Mesenchymal stem cell (in vitro differentiated cells and primary cell): ENCODE measurements around the gene CBARP.
"Not testable (repeated sequence)": the region's sequence is repeated elsewhere in the genome, so short reads cannot be mapped to it uniquely, and the experiment has no call there.

Source experiments
- DNase-seq: peaks from one replicate; pipeline ENCODE4 v3.0.0-alpha.2; 2013
- H2AFZ ChIP-seq: one replicate; pipeline ENCODE4 v1.6.1; 2013; ENCODE audit warnings: low read depth, mild to moderate bottlenecking, control low read depth, inconsistent platforms, low read length, moderate library complexity
- H2AK5ac ChIP-seq: 2 replicates; pipeline ENCODE4 v1.6.1; 2013; ENCODE audit warnings: low read length, moderate library complexity, mild to moderate bottlenecking, inconsistent platforms; ENCODE audit not compliant: severe bottlenecking
- H2BK120ac ChIP-seq: one replicate; pipeline ENCODE4 v1.6.1; 2013; ENCODE audit warnings: low read depth, mild to moderate bottlenecking, inconsistent platforms, low read length, moderate library complexity
- H2BK12ac ChIP-seq, 2 experiments: one replicate each; pipeline ENCODE4 v1.6.1; 2013; ENCODE audit warnings: inconsistent platforms in 2 of 2, low read length in 2 of 2, mild to moderate bottlenecking in 2 of 2, moderate library complexity in 2 of 2, control low read depth in 1 of 2
- H2BK15ac ChIP-seq: one replicate; pipeline ENCODE4 v1.6.1; 2013; ENCODE audit warnings: mild to moderate bottlenecking, low read depth, inconsistent platforms; ENCODE audit not compliant: poor library complexity, severe bottlenecking
- H2BK5ac ChIP-seq: 2 replicates; pipeline ENCODE4 v1.6.1; 2013; ENCODE audit warnings: low read depth, mild to moderate bottlenecking, low read length, control low read depth, inconsistent platforms; ENCODE audit not compliant: poor library complexity, severe bottlenecking
- H3K14ac ChIP-seq, 2 experiments: one replicate each; pipeline ENCODE4 v1.6.1; 2013; ENCODE audit warnings: inconsistent platforms in 2 of 2, low read length in 2 of 2, control low read depth in 1 of 2, mild to moderate bottlenecking in 1 of 2, moderate library complexity in 1 of 2
- H3K18ac ChIP-seq, 2 experiments: one replicate each; pipeline ENCODE4 v1.6.1; 2013; ENCODE audit warnings: inconsistent platforms in 2 of 2, low read length in 2 of 2, control low read depth in 1 of 2, low read depth in 1 of 2, mild to moderate bottlenecking in 1 of 2
- H3K23ac ChIP-seq, 2 experiments: one replicate each; pipeline ENCODE4 v1.6.1; 2013; ENCODE audit warnings: inconsistent platforms in 2 of 2, low read length in 2 of 2, mild to moderate bottlenecking in 2 of 2, moderate library complexity in 2 of 2, control low read depth in 1 of 2
- H3K27ac ChIP-seq: 2 replicates; pipeline ENCODE4 v1.5.1; 2013; ENCODE audit warnings: mild to moderate bottlenecking, moderate library complexity, low read length, control low read depth, inconsistent platforms; ENCODE audit not compliant: poor library complexity, severe bottlenecking
- H3K27me3 ChIP-seq, 2 experiments: 2 replicates each; pipeline versions ENCODE4 v1.6.1 to v1.7.0; 2013; ENCODE audit warnings: low read length in 2 of 2, mild to moderate bottlenecking in 2 of 2, moderate library complexity in 2 of 2, control low read depth in 1 of 2, inconsistent platforms in 1 of 2; ENCODE audit not compliant: control insufficient read depth in 1 of 2, insufficient read depth in 1 of 2
- H3K36me3 ChIP-seq, 2 experiments: 2 replicates each; pipeline versions ENCODE4 v1.6.1 to v1.7.0; 2013; ENCODE audit warnings: low read length in 2 of 2, control low read depth in 1 of 2, inconsistent platforms in 1 of 2, low read depth in 1 of 2, mild to moderate bottlenecking in 1 of 2; ENCODE audit not compliant: insufficient read depth in 2 of 2, control insufficient read depth in 1 of 2
- H3K4ac ChIP-seq, 2 experiments: one replicate each; pipeline ENCODE4 v1.6.1; 2013; ENCODE audit warnings: inconsistent platforms in 2 of 2, low read length in 2 of 2, mild to moderate bottlenecking in 2 of 2, moderate library complexity in 2 of 2, control low read depth in 1 of 2, low read depth in 1 of 2
- H3K4me1 ChIP-seq: 2 replicates; pipeline ENCODE4 v1.6.1; 2013; ENCODE audit warnings: low read depth, low read length, control low read depth; ENCODE audit not compliant: control insufficient read depth, insufficient read depth
- H3K4me2 ChIP-seq: 2 replicates; pipeline ENCODE4 v1.6.1; 2013; ENCODE audit warnings: low read length, mild to moderate bottlenecking, inconsistent platforms; ENCODE audit not compliant: poor library complexity, severe bottlenecking
- H3K4me3 ChIP-seq, 2 experiments: 2 replicates each; pipeline versions ENCODE4 v1.5.1 to v1.7.0; 2013; ENCODE audit warnings: low read length in 2 of 2, mild to moderate bottlenecking in 2 of 2, control low read depth in 1 of 2, low read depth in 1 of 2; ENCODE audit not compliant: insufficient read depth in 1 of 2
- H3K79me1 ChIP-seq: replicated peaks from 2 replicates; pipeline ENCODE4 v1.6.1; 2013; ENCODE audit warnings: mild to moderate bottlenecking, control low read depth, low read length, inconsistent platforms; ENCODE audit not compliant: poor library complexity, severe bottlenecking
- H3K9ac ChIP-seq: 2 replicates; pipeline ENCODE4 v1.7.0; 2013; ENCODE audit warnings: mild to moderate bottlenecking, low read length, moderate library complexity
- H3K9me3 ChIP-seq: 2 replicates; pipeline ENCODE4 v1.7.0; 2013; ENCODE audit warnings: mild to moderate bottlenecking, low read length; ENCODE audit not compliant: control insufficient read depth
- H4K8ac ChIP-seq: one replicate; pipeline ENCODE4 v1.6.1; 2013; ENCODE audit warnings: inconsistent platforms, mild to moderate bottlenecking, low read length, moderate library complexity
- H4K91ac ChIP-seq: one replicate; pipeline ENCODE4 v1.6.1; 2013; ENCODE audit warnings: mild to moderate bottlenecking, low read length, inconsistent platforms
- WGBS: methylation state at CpG from one replicate; pipeline ENCODE4 v1.1.7; 2013; ENCODE audit warnings: mixed read lengths; 5-methylcytosine and 5-hydroxymethylcytosine counted together

Gene CBARP

DNA sequence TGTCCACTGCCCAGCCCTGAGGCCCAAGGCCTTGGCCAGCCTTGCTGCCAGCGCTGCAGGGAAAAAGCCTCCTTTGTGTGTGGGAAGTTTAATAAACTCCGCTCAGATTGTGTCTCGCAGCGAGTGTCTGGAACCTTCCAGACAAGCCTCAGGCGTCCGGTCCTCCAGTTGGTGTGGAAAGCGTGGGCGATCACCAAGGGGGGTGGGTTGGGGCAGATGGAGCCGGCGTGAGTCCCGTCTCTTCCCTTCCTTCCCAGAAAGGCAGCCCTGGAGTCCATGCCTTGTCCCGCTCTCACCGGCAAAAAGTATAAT is 27.6 kb downstream of the CBARP start:
- Histone ChIP-seq H3K4me2 (peak overlapping the region; percentile 1), H3K23ac (peak overlapping the region in 1 of 2 experiments; percentile 24), H3K4me1 (peaks cover 57% of the 10 kb centered on the region), H2BK12ac (peak overlapping the region in 1 of 2 experiments; percentile 34), H2AFZ (no peak overlapping the region), H4K8ac (no peak overlapping the region), H2AK5ac (peak overlapping the region; percentile 14), H3K9me3 (no peaks in the 10 kb centered on the region), H2BK120ac (no peak overlapping the region), H3K79me1 (peaks cover under 1% of the 10 kb centered on the region), H3K4ac (peak overlapping the region in 1 of 2 experiments; percentile 21), H4K91ac (no peak overlapping the region), H3K9ac (peak overlapping the region; percentile 53), H2BK5ac (peak overlapping the region; percentile 74), H3K27ac (peak overlapping the region; percentile 59), H3K4me3 (no peak overlapping the region), H3K36me3 (peaks cover 10 to 46% of the 10 kb centered on the region in 2 experiments), H3K18ac (peak overlapping the region in 1 of 2 experiments; percentile 2), H3K27me3 (no peaks in the 10 kb centered on the region), H3K14ac (no peak overlapping the region), H2BK15ac (no peak overlapping the region)
- WGBS: 98% methylated on average over 12 of the region's 13 CpGs
- no peak for DNase-seq

DNA sequence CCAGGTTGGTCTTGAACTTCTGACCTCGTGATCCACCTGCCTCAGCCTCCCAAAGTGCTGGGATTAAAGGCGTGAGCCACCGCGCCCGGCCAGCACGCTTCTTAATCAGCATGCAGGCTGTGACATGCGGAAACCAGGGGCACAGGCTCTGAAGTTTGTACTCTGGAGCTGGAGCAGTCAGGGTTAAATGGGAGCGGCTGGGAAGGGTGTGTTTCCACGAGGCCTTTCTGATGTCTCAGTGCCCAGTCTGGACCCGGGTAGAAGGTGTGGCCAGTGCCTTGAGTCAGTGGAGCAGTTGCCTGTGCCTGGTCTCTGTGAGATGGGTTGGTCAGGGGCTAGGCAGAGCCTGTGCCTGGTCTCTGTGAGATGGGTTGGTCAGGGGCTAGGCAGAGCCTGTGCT is 29.0 kb downstream of the CBARP start:
- WGBS: 82% methylated on average over 10 of the region's 10 CpGs
- not testable (repeated sequence) for H3K27me3 ChIP-seq, H3K27ac ChIP-seq, H2BK5ac ChIP-seq, H3K18ac ChIP-seq, H4K91ac ChIP-seq, H2BK12ac ChIP-seq, H3K4me2 ChIP-seq, H3K9me3 ChIP-seq, DNase-seq, H3K4ac ChIP-seq, H3K79me1 ChIP-seq, H4K8ac ChIP-seq, H2BK120ac ChIP-seq, H2BK15ac ChIP-seq, H2AFZ ChIP-seq, H3K23ac ChIP-seq, H3K14ac ChIP-seq
- Histone ChIP-seq H3K36me3 (peaks cover 10 to 37% of the 10 kb centered on the region in 2 experiments), H2AK5ac (peak overlapping the region; percentile 44), H3K4me3 (peak overlapping the region in 1 of 2 experiments; percentile 33), H3K4me1 (peaks cover 47% of the 10 kb centered on the region), H3K9ac (peak overlapping the region; percentile 9)

DNA sequence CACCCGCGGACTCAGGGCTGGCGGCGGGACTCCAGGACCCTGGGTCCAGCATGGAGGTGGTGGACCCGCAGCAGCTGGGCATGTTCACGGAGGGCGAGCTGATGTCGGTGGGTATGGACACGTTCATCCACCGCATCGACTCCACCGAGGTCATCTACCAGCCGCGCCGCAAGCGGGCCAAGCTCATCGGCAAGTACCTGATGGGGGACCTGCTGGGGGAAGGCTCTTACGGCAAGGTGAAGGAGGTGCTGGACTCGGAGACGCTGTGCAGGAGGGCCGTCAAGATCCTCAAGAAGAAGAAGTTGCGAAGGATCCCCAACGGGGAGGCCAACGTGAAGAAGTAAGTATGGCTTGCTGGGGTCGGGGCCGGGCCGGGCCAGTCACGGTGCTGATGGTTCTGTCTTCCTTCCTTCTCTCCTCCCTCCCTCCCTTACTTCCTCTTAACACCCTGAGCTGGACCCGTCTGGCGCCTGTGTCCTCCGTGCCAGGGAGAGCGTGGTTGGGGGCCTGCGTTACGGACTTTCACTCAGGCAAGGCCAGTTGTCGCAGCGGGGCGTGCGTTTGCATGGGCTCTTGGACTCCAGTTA is 30.8 kb downstream of the CBARP start:
- peak overlapping the region; percentile 83 to 94 for H3K4me3 ChIP-seq
- H3K36me3 ChIP-seq: peaks cover 6 to 31% of the 10 kb centered on the region in 2 experiments
- no peak overlapping the region for H2AK5ac ChIP-seq
- peak overlapping the region; percentile 37 for H3K27ac ChIP-seq
- H3K79me1 ChIP-seq: peaks cover 4% of the 10 kb centered on the region
- H3K18ac ChIP-seq: peak overlapping the region; percentile 16 to 89
- no peaks in the 10 kb centered on the region for H3K27me3 ChIP-seq
- H2BK5ac ChIP-seq: no peak overlapping the region
- no peaks in the 10 kb centered on the region for H3K9me3 ChIP-seq
- 1% methylated on average over 34 of the region's 38 CpGs for WGBS
- H3K23ac ChIP-seq: peak overlapping the region in 1 of 2 experiments; percentile 46
- no peak for DNase-seq
- no peak overlapping the region for H2BK12ac ChIP-seq
- no peak overlapping the region for H2AFZ ChIP-seq
- H3K14ac ChIP-seq: peak overlapping the region in 1 of 2 experiments; percentile 91
- no peak overlapping the region for H4K91ac ChIP-seq
- H2BK15ac ChIP-seq: no peak overlapping the region
- peak overlapping the region in 1 of 2 experiments; percentile 32 for H3K4ac ChIP-seq
- H3K4me2 ChIP-seq: peak overlapping the region; percentile 64
- no peak overlapping the region for H2BK120ac ChIP-seq
- no peak overlapping the region for H4K8ac ChIP-seq
- H3K4me1 ChIP-seq: peaks cover 40% of the 10 kb centered on the region
- H3K9ac ChIP-seq: peak overlapping the region; percentile 89

DNA sequence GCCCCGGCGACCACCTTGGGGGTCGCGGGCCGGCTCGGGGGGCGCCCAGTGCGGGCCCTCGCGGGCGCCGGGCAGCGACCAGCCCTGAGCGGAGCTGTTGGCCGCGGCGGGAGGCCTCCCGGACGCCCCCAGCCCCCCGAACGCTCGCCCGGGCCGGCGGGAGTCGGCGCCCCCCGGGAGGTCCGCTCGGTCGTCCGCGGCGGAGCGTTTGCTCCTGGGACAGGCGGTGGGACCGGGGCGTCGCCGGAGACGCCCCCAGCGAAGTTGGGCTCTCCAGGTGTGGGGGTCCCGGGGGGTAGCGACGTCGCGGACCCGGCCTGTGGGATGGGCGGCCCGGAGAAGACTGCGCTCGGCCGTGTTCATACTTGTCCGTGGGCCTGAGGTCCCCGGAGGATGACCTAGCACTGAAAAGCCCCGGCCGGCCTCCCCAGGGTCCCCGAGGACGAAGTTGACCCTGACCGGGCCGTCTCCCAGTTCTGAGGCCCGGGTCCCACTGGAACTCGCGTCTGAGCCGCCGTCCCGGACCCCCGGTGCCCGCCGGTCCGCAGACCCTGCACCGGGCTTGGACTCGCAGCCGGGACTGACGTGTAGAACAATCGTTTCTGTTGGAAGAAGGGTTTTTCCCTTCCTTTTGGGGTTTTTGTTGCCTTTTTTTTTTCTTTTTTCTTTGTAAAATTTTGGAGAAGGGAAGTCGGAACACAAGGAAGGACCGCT is 31.5 kb downstream of the CBARP start:
- Histone ChIP-seq H3K4ac (peak overlapping the region; percentile 90), H3K79me1 (peaks cover 4% of the 10 kb centered on the region), H3K4me1 (peaks cover 34% of the 10 kb centered on the region), H3K18ac (peak overlapping the region; percentile 59 to 89), H2AFZ (no peak overlapping the region), H3K4me3 (peak overlapping the region; percentile 83 to 94), H2AK5ac (no peak overlapping the region), H4K8ac (no peak overlapping the region), H3K36me3 (peaks cover 6 to 27% of the 10 kb centered on the region in 2 experiments), H3K23ac (no peak overlapping the region), H4K91ac (peak overlapping the region; percentile 36), H3K4me2 (peak overlapping the region; percentile 64), H2BK15ac (no peak overlapping the region), H2BK120ac (peak overlapping the region; percentile 73), H3K9me3 (no peaks in the 10 kb centered on the region), H2BK5ac (no peak overlapping the region), H3K9ac (peak overlapping the region; percentile 89), H2BK12ac (no peak overlapping the region), H3K14ac (peak overlapping the region; percentile 70 to 91), H3K27me3 (no peaks in the 10 kb centered on the region), H3K27ac (peak overlapping the region; percentile 37)
- no peak for DNase-seq
- under 1% methylated on average over 53 of the region's 78 CpGs for WGBS
